K562 (cell line): ENCODE measurements around the gene PSAP. TPM values are rescaled to one million over a fixed set of nuclear protein-coding genes. Genes with fewer than 3 reads are reported as not detected.

Source experiments
- ATAC-seq: fragments of 200-7000 bp; cut with Tn5 transposase; 3 replicates; pipeline ENCODE4 v1.9.1; 2020; ENCODE audit warnings: moderate library complexity
- BruUV-seq: library from RNA; stranded (reverse); fragments of 400-500 nt; replicated peaks from 2 replicates; lab custom pipeline; 2021; lab: Mats Ljungman, UMichigan
- CTCF ChIA-PET: fragments of 300-600 bp; formaldehyde crosslinking; extraction: SDS; loops from one replicate; lab custom pipeline; 2021; ENCODE audit warnings: low intra/inter-chr PET ratio; lab: Yijun Ruan, JAX
- POLR2A ChIA-PET: fragments of 300-600, 350-650 bp; sonication (Branson Sonifier 250); formaldehyde crosslinking; extraction: SDS; loops from one replicate; lab custom pipeline; 2021; ENCODE audit warnings: antibody characterized with exemption, inconsistent platforms; lab: Yijun Ruan, JAX
- DNase-seq, 4 experiments: peaks; one replicate each; pipeline versions ENCODE4 v3.0.0 to v3.0.0-alpha.2; 2011 to 2018; ENCODE audit warnings: low spot score in 3 of 4, mixed read lengths in 3 of 4; ENCODE audit errors: extremely low read depth in 1 of 4
- FAIRE-seq: peaks from 2 replicates; lab custom pipeline; 2011; peaks lifted over from hg19 to GRCh38; lab: Jason Lieb, UNC
- H2AFZ ChIP-seq: 2 replicates; pipeline ENCODE4 v1.6.0; 2011; ENCODE audit warnings: low read depth, low read length, control low read depth, inconsistent platforms
- H3K27ac ChIP-seq: fragments of 200-600 bp; 3 replicates; pipeline ENCODE4 v1.8.0; 2011; ENCODE audit warnings: low read depth, mild to moderate bottlenecking, control low read depth, inconsistent platforms, low read length, moderate library complexity, mixed read lengths; ENCODE audit errors: extremely low read depth
- H3K27me3 ChIP-seq, 2 experiments: fragments of 300-600 bp in 1 of 2; 2 replicates in 1 of 2; 3 replicates in 1 of 2; pipeline versions ENCODE4 v1.6.0 to v1.8.0; 2011; ENCODE audit warnings: inconsistent platforms in 2 of 2, low read length in 2 of 2, mild to moderate bottlenecking in 1 of 2, mixed read lengths in 1 of 2, moderate library complexity in 1 of 2; ENCODE audit not compliant: control insufficient read depth in 2 of 2, insufficient read depth in 2 of 2
- H3K36me3 ChIP-seq: fragments of 300-600 bp; 3 replicates; pipeline ENCODE4 v1.8.0; 2011; ENCODE audit warnings: mild to moderate bottlenecking, low read length, inconsistent platforms; ENCODE audit not compliant: control insufficient read depth, insufficient read depth
- H3K4me1 ChIP-seq, 2 experiments: fragments of 200-600 bp in 1 of 2; replicated peaks in 1 of 2; 2 replicates in 1 of 2; 3 replicates in 1 of 2; pipeline versions ENCODE4 v1.5.1 to v1.8.0; 2011; ENCODE audit warnings: inconsistent platforms in 2 of 2, low read length in 2 of 2, mild to moderate bottlenecking in 1 of 2, mixed read lengths in 1 of 2, moderate library complexity in 1 of 2; ENCODE audit not compliant: control insufficient read depth in 2 of 2, insufficient read depth in 2 of 2
- H3K4me2 ChIP-seq: 2 replicates; pipeline ENCODE4 v1.6.1; 2011; ENCODE audit warnings: low read length, control low read depth, inconsistent platforms, mixed read lengths; ENCODE audit not compliant: insufficient read depth
- H3K4me3 ChIP-seq: fragments of 200-600 bp; sonication (generic), shearing (Covaris generic); 2 replicates; pipeline ENCODE4 v1.5.1; 2016; ENCODE audit warnings: control low read depth, inconsistent platforms
- H3K79me2 ChIP-seq: fragments of 200-600 bp; 3 replicates; pipeline ENCODE4 v1.8.0; 2011; ENCODE audit warnings: low read length, inconsistent platforms; ENCODE audit not compliant: control insufficient read depth, insufficient read depth
- H3K9ac ChIP-seq, 2 experiments: 2 replicates each; pipeline versions ENCODE4 v1.6.0 to v1.6.1; 2011; ENCODE audit warnings: low read depth in 2 of 2, low read length in 2 of 2, control low read depth in 1 of 2, inconsistent platforms in 1 of 2, mild to moderate bottlenecking in 1 of 2, mixed read lengths in 1 of 2; ENCODE audit not compliant: insufficient read depth in 1 of 2
- H3K9me1 ChIP-seq: one replicate; pipeline ENCODE4 v1.6.0; 2011; ENCODE audit warnings: inconsistent platforms, mild to moderate bottlenecking, low read length, moderate library complexity; ENCODE audit not compliant: control insufficient read depth, insufficient read depth
- H3K9me3 ChIP-seq: replicated peaks from 2 replicates; pipeline ENCODE4 v1.5.1; 2011; ENCODE audit warnings: low read depth, low read length, inconsistent platforms; ENCODE audit not compliant: control insufficient read depth, insufficient read depth
- H4K20me1 ChIP-seq: replicated peaks from 2 replicates; pipeline ENCODE4 v1.6.1; 2011; ENCODE audit warnings: low read length, inconsistent platforms, mixed read lengths; ENCODE audit not compliant: control insufficient read depth, insufficient read depth
- CBX1 ChIP-seq: sonication (generic); IDR thresholded peaks from 2 replicates; pipeline ENCODE4 v1.6.1; 2016; ENCODE audit warnings: antibody characterized with exemption, low read depth, mild to moderate bottlenecking
- ETV1 ChIP-seq: fragments of 450-650 bp; conservative IDR thresholded peaks from 2 replicates; pipeline ENCODE4 v1.6.1; 2016; ENCODE audit warnings: missing genetic modification characterization, control low read depth, low read depth, missing compliant biosample characterization
- HNRNPUL1 ChIP-seq: fragments of 200-400 bp; formaldehyde crosslinking; IDR thresholded peaks from 2 replicates; pipeline ENCODE4 v1.6.1; 2017; ENCODE audit warnings: low read length
- KAT2B ChIP-seq: IDR thresholded peaks from one replicate; pipeline ENCODE4 v1.6.1; 2012; ENCODE audit warnings: low read depth, mild to moderate bottlenecking, control low read depth, inconsistent platforms, low read length, moderate library complexity
- KDM5B ChIP-seq: fragments of 200-600 bp; sonication (generic); IDR thresholded peaks from 2 replicates; pipeline ENCODE4 v1.6.1; 2012; ENCODE audit warnings: low read depth, mild to moderate bottlenecking, moderate library complexity, low read length, control low read depth, inconsistent platforms; ENCODE audit not compliant: insufficient replicate concordance
- MEF2A ChIP-seq: IDR thresholded peaks from 2 replicates; pipeline ENCODE4 v1.6.1; 2011; ENCODE audit warnings: low read depth, mild to moderate bottlenecking, low read length, moderate library complexity; ENCODE audit not compliant: control insufficient read depth
- MEIS2 ChIP-seq: fragments of 450-650 bp; IDR thresholded peaks from 2 replicates; pipeline ENCODE4 v1.6.1; 2014; ENCODE audit warnings: mild to moderate bottlenecking; ENCODE audit not compliant: partially characterized antibody
- MYC ChIP-seq, 2 experiments: fragments of 250-450 bp in 1 of 2; sonication (Bioruptor Pico) in 1 of 2; IDR thresholded peaks; 2 replicates each; pipeline versions ENCODE4 v1.5.1 to v1.6.1; 2012 to 2021; ENCODE audit warnings: low read depth in 2 of 2, borderline replicate concordance in 1 of 2, improper control_type of control experiment in 1 of 2, low read length in 1 of 2, mild to moderate bottlenecking in 1 of 2, moderate library complexity in 1 of 2
- NFYB ChIP-seq: IDR thresholded peaks from 2 replicates; pipeline ENCODE4 v1.6.1; 2011; ENCODE audit warnings: mild to moderate bottlenecking, moderate library complexity; ENCODE audit not compliant: insufficient read length; ENCODE audit errors: extremely low read depth
- PKNOX1 ChIP-seq: fragments of 450-650 bp; IDR thresholded peaks from 2 replicates; pipeline ENCODE4 v1.6.1; 2016
- RNF2 ChIP-seq: sonication (generic); IDR thresholded peaks from 2 replicates; pipeline ENCODE4 v1.6.1; 2016
- RUNX1 ChIP-seq: sonication (generic); IDR thresholded peaks from 2 replicates; pipeline ENCODE4 v1.6.1; 2016; ENCODE audit warnings: antibody characterized with exemption, low read depth
- SIN3B ChIP-seq: fragments of 450-650 bp; IDR thresholded peaks from 2 replicates; pipeline ENCODE4 v1.6.1; 2017; ENCODE audit warnings: low read depth, mild to moderate bottlenecking, moderate library complexity
- SOX6 ChIP-seq: fragments of 450-650 bp; IDR thresholded peaks from 2 replicates; pipeline ENCODE4 v1.6.1; 2014; ENCODE audit warnings: mild to moderate bottlenecking
- STAG1 ChIP-seq: sonication (generic); formaldehyde crosslinking; IDR thresholded peaks from 2 replicates; pipeline ENCODE4 v1.5.0; 2020; ENCODE audit warnings: missing genetic modification reagents, borderline replicate concordance
- ZNF384 ChIP-seq: IDR thresholded peaks from 2 replicates; pipeline ENCODE4 v1.6.1; 2012; ENCODE audit warnings: low read depth, low read length, improper control_type of control experiment
- ZNF740 ChIP-seq, 3 experiments: fragments of 200-800 bp in 1 of 3; sonication (Bioruptor generic) in 1 of 3; sonication (generic) in 1 of 3; formaldehyde crosslinking in 1 of 3; IDR thresholded peaks; 2 replicates each; pipeline versions ENCODE4 v1.6.1 to v1.8.0; 2016 to 2022; ENCODE audit warnings: mild to moderate bottlenecking in 2 of 3, missing compliant biosample characterization in 2 of 3, missing genetic modification characterization in 2 of 3, missing genetic modification reagents in 1 of 3
- WGBS: fragments of 100-300 bp; shearing (Covaris generic); methylation state at CpG from one replicate; pipeline ENCODE4 v1.1.6; 2016; ENCODE audit warnings: low coverage, mixed read lengths; ENCODE audit not compliant: insufficient coverage; ENCODE audit errors: missing lambda C conversion rate; 5-methylcytosine and 5-hydroxymethylcytosine counted together
- in situ Hi-C: fragments of 300-500 bp; cut with MboI; formaldehyde crosslinking; loops from 4 replicates; pipeline ENCODE4 v1.15.0; 2018; ENCODE audit warnings: inconsistent platforms, mixed read lengths
- intact Hi-C: fragments of 100-400 bp; cut with micrococcal nuclease; formaldehyde crosslinking; loops from 2 replicates; pipeline ENCODE4 v1.14.2; 2022
- polyA plus RNA-seq, 8 experiments: library from polyadenylated mRNA; depleted of rRNA in 4 of 8; stranded (reverse) in 5 of 8; unstranded in 3 of 8; fragments of >200 nt; fragmentation: Nextera tagmentation in 2 of 8; fragmentation: Illumina TruSeq in 1 of 8; extraction: Ambion mirVana in 2 of 8; extraction: Trizol in 1 of 8; gene quantifications; 2 replicates each; pipeline versions ENCODE4 v1.2.1 to v1.2.3, GENCODE V29; 2011 to 2014; ENCODE audit warnings: inconsistent platforms in 1 of 8, missing spikeins in 1 of 8
- total RNA-seq, 7 experiments: library from RNA; depleted of rRNA in 6 of 7; stranded (reverse); fragments of >200 nt in 6 of 7; fragmentation: Illumina TruSeq in 2 of 7; extraction: Trizol in 2 of 7; gene quantifications; 2 replicates each; pipeline versions ENCODE4 v1.2.1 to v1.2.3, GENCODE V29; 2011 to 2021; ENCODE audit warnings: low replicate concordance in 1 of 7

Gene PSAP
- total and polyA plus RNA-seq, 9 of the 15 experiments (the other 6 are each of a cell fraction or from before 2014, with no cell fraction given): 245 to 700 (median 429) TPM

- Histone ChIP-seq H3K27ac (peak overlapping the region; percentile 86), H3K9ac (peak overlapping the region; percentile 81 to 88), H3K36me3 (peaks cover 33% of the 10 kb centered on the region), H3K79me2 (peaks cover 66% of the 10 kb centered on the region), H3K9me3 (peaks cover 6% of the 10 kb centered on the region), H2AFZ (no peak overlapping the region), H3K4me3 (peak overlapping the region; percentile 69), H4K20me1 (peaks cover 14% of the 10 kb centered on the region; the same call in 1 of the 2 replicates), H3K4me1 (peaks cover 34 to 35% of the 10 kb centered on the region in 2 experiments), H3K4me2 (peak overlapping the region; percentile 92), H3K9me1 (no peaks in the 10 kb centered on the region), H3K27me3 (no peaks in the 10 kb centered on the region)
- ChIA-PET POLR2A (interaction anchor here (0.7 to 5.0 kb wide), 13 partner anchors 10 to 499 kb away, joined by 3 to 97 read pairs (median 7); no protein-coding TSS in a partner anchor), CTCF (no interaction called here)
- BruUV-seq: no TSS peak
- FAIRE-seq (no peak), ATAC-seq (no peak), DNase-seq (no peak)
- WGBS: 10% methylated on average over 17 of the region's 17 CpGs
- intact Hi-C loops (no loop called here), in situ Hi-C loops (no loop called here)
- TF ChIP-seq RUNX1 (no peak), RNF2 (no peak), NFYB (no peak), ZNF384 (0 out of 2 replicates have a peak, but pooled peaks have one; percentile 52), MEF2A (no peak), CBX1 (no peak), MYC (IDR thresholded peaks at IDR 0.05; ENCODE audit: low read depth, low read length) (no peak), MYC (CRISPR knock-in tag; IDR thresholded peaks at IDR 0.05; ENCODE audit: borderline replicate concordance, low read depth) (no peak), ZNF740 (CRISPR knock-in tag; IDR thresholded peaks at IDR 0.05) (0 out of 2 replicates have a peak, but pooled peaks have one; percentile 30), ZNF740 (tag; IDR thresholded peaks at IDR 0.05) (no peak), STAG1 (CRISPR knock-in tag) (no peak), SOX6 (no peak), ETV1 (tag) (no peak), PKNOX1 (no peak), KDM5B (no peak), SIN3B (no peak), MEIS2 (no peak), HNRNPUL1 (no peak), KAT2B (no peak)
Measured at GRCh38 chr10:71849461-71849908, 1.6 kb downstream of the PSAP start.
